Neural cell (in vitro differentiated cells): ENCODE data around the gene RIMS4.

Source experiments
- TAF1 ChIP-seq: IDR thresholded peaks from 2 replicates; pipeline ENCODE4 v1.6.1; 2012; ENCODE audit warnings: low read depth
- TF ChIP-seq, protein P1 (sequence below): fragments of 450-650 bp; IDR thresholded peaks from 2 replicates; pipeline ENCODE4 v1.5.1; 2014; ENCODE audit warnings: antibody characterized with exemption, mild to moderate bottlenecking, moderate library complexity; ENCODE audit not compliant: poor library complexity, severe bottlenecking
- TF ChIP-seq, protein P2 (sequence below): IDR thresholded peaks from 2 replicates; pipeline ENCODE4 v1.6.1; 2012; ENCODE audit warnings: borderline replicate concordance

DNA sequence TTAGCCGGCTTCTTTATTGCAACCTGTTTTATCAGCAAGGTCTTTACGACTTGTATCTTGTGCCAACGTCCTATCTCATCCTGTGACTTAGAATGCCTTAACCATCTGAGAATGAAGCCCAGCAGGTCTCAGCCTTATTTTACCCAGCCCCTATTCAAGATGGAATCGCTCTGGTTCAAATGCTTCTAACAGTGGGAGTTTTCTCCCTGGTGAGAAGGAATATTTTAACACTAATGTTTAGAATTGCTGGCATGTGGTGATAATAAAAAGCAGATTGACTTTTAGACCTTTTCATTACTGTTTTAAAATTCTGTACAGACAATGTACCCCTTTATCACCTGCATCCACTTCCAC, 74.6 kb downstream of the RIMS4 start:
- TF ChIP-seq, protein P1, sequence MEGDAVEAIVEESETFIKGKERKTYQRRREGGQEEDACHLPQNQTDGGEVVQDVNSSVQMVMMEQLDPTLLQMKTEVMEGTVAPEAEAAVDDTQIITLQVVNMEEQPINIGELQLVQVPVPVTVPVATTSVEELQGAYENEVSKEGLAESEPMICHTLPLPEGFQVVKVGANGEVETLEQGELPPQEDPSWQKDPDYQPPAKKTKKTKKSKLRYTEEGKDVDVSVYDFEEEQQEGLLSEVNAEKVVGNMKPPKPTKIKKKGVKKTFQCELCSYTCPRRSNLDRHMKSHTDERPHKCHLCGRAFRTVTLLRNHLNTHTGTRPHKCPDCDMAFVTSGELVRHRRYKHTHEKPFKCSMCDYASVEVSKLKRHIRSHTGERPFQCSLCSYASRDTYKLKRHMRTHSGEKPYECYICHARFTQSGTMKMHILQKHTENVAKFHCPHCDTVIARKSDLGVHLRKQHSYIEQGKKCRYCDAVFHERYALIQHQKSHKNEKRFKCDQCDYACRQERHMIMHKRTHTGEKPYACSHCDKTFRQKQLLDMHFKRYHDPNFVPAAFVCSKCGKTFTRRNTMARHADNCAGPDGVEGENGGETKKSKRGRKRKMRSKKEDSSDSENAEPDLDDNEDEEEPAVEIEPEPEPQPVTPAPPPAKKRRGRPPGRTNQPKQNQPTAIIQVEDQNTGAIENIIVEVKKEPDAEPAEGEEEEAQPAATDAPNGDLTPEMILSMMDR, result no peak
- no peak for TF ChIP-seq TAF1
- TF ChIP-seq, protein P2, sequence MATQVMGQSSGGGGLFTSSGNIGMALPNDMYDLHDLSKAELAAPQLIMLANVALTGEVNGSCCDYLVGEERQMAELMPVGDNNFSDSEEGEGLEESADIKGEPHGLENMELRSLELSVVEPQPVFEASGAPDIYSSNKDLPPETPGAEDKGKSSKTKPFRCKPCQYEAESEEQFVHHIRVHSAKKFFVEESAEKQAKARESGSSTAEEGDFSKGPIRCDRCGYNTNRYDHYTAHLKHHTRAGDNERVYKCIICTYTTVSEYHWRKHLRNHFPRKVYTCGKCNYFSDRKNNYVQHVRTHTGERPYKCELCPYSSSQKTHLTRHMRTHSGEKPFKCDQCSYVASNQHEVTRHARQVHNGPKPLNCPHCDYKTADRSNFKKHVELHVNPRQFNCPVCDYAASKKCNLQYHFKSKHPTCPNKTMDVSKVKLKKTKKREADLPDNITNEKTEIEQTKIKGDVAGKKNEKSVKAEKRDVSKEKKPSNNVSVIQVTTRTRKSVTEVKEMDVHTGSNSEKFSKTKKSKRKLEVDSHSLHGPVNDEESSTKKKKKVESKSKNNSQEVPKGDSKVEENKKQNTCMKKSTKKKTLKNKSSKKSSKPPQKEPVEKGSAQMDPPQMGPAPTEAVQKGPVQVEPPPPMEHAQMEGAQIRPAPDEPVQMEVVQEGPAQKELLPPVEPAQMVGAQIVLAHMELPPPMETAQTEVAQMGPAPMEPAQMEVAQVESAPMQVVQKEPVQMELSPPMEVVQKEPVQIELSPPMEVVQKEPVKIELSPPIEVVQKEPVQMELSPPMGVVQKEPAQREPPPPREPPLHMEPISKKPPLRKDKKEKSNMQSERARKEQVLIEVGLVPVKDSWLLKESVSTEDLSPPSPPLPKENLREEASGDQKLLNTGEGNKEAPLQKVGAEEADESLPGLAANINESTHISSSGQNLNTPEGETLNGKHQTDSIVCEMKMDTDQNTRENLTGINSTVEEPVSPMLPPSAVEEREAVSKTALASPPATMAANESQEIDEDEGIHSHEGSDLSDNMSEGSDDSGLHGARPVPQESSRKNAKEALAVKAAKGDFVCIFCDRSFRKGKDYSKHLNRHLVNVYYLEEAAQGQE, result no peak
